Glomerular visceral epithelial cell (primary cell): ENCODE data around the gene PRRX2.
"Not testable (repeated sequence)": the region's sequence is repeated elsewhere in the genome, so short reads cannot be mapped to it uniquely, and the experiment has no call there.

Experiments used
- DNase-seq: peaks from one replicate; pipeline ENCODE4 v3.0.0-alpha.2; 2016; ENCODE audit errors: extremely low spot score

The PRRX2 gene

GRCh38 chr9:129636343-129636742, 29.1 kb upstream of the PRRX2 start:
- not testable (repeated sequence) for DNase-seq

GRCh38 chr9:129637102-129637501, 28.3 kb upstream of the PRRX2 start:
- DNase-seq, result no peak

- no peak for DNase-seq
Observed at GRCh38 chr9:129637673-129638439, 27.6 kb upstream of the PRRX2 start.

GRCh38 chr9:129639034-129639630, 26.3 kb upstream of the PRRX2 start:
- no peak for DNase-seq

GRCh38 chr9:129639756-129640085, 25.7 kb upstream of the PRRX2 start:
- DNase-seq, result no peak

GRCh38 chr9:129640086-129640870, 25.2 kb upstream of the PRRX2 start:
- DNase-seq, result peak; percentile 48

GRCh38 chr9:129640871-129641749, 24.3 kb upstream of the PRRX2 start:
- no peak for DNase-seq

GRCh38 chr9:129641750-129642585, 23.5 kb upstream of the PRRX2 start, which contains the start of gene ASB6:
TSS of gene ASB6 (minus strand) at chr9:129642151. CDS start at chr9:129641999, 152 bp downstream.
- peak; percentile 97 for DNase-seq

- no peak for DNase-seq
Observed at GRCh38 chr9:129643706-129644105, 21.7 kb upstream of the PRRX2 start.

- no peak for DNase-seq
Observed at GRCh38 chr9:129644365-129644764, 21.1 kb upstream of the PRRX2 start.

GRCh38 chr9:129644902-129645301, 20.5 kb upstream of the PRRX2 start:
- DNase-seq, result no peak

GRCh38 chr9:129646252-129646651, 19.2 kb upstream of the PRRX2 start:
- no peak for DNase-seq

- no peak for DNase-seq
Observed at GRCh38 chr9:129646654-129647053, 18.8 kb upstream of the PRRX2 start.

GRCh38 chr9:129647635-129648034, 17.8 kb upstream of the PRRX2 start:
- no peak for DNase-seq

GRCh38 chr9:129648092-129648763, 17.2 kb upstream of the PRRX2 start:
- DNase-seq, result no peak

GRCh38 chr9:129648764-129649115, 16.7 kb upstream of the PRRX2 start:
- DNase-seq, result no peak

- no peak for DNase-seq
Observed at GRCh38 chr9:129649726-129650679, 15.4 kb upstream of the PRRX2 start.

- no peak for DNase-seq
Observed at GRCh38 chr9:129650680-129651235, 14.7 kb upstream of the PRRX2 start.
